ENCODE results near the gene EPHB1.

EPHB1 gene

DNA sequence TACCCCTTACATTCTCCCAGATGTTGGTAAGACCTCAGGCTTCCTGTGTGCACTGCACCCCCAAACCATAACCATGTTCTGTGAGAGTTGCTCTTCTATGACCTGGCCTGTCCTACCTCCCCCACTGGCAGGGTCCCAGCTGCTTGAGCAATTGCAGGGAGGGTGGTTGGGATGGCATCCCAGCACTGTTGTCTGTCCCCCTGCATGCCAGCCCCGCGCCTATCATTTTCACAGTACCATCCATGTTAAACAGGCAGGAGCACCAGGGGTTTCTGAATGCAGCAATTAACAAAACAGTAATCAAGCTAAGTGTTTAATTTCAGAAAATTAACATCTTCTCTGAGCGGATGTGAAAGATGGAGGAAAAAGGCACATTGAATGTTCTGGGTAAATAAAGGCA lies 345.5 kb downstream of the EPHB1 start:
- DNase-seq, result no peak

DNA sequence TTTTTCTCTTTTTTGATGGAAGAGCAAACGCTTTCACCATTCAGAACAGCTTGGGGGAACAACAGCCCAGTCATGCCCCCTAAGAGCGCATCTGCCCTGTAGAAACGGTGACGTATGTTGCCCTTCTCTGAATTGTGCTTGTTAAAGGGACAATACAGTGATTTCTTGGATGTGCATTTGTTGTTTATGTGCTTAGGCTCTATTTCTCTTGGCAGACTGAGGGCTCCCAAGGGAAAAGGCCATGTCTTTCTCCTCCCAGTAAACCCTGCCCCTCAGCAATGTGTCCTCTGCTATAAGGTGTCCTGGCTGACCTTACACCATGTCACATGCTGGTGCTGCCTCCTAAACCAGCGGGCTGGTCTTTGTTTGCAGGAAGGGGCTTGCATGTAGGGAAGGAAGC lies 346.1 kb downstream of the EPHB1 start:
- DNase-seq, result no peak

DNA sequence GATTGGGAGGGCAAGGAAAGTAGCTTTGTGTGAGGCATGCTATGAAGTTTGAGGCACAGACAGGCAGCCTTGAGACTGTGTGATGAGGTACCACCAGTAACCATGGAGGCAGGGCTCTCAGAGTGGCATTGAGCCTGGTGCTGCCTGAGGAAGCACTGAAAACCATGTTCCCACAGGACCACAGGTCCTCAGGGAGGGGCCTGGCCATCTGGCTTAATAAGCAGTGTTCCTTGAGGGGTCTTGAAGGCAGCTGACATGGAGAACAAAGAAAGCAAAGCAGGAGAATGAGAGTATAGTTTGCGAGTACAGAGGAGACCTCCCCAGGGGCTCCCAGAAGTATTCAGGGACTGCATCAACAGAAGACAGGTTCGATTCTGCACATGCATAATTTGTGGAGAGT lies 346.6 kb downstream of the EPHB1 start:
- no peak for DNase-seq

DNA sequence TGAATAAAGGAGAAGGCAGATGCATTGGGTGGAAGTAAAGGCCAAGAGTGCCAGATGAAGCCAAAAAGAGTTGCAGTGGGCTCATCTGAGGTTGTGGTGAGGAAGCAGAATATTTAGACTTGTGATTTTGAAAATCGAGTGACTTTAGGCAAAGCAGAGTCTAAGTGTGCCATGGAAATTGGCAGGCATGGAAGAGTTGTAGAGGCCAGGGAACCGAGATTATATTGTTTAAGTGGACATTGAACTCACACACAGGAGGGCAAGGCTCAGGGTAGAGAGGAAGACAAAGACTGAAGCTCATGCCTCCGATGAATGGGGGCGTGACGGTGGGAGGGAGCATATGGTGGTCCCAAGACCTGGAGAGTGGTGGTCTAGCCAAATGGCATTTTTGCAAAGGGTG lies 347.5 kb downstream of the EPHB1 start:
- no peak for DNase-seq

DNA sequence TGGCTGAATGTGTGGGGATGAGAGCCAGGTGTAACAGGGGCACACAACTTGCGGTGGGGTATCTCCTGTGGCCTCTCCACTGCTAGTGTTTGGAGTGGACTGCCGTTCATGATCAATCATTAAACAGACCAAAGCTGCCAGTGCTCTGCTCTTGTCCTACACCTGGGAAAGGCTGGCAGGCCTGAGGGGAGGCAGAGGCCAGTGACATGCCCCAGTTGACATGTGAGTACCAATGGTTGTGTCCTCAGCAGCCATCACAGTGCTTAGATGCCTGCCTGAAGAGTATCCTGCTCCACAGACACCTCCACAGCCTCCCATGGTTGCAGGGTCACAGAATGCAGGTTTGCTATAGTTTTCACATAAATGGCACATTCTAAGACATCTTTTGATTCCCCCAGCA lies 348.4 kb downstream of the EPHB1 start:
- DNase-seq, result no peak

DNA sequence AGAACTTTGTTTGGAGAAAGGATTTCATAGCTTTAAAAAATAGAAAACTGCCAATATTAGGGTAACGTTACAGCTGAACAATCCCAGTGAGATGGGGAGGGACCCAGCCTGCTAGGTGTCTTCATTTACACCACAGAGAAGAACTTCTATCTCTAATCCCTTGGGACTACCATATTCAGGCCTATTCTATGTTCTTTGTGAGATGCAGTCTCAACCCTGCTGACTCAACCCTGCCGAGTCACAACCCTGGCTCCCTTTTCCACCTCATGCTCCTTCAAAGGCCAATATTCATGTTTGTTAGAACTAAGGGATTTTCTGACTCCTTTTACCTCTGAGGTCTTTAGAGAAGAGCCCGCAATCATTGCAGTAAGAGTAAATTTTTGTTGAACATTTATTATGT lies 350.5 kb downstream of the EPHB1 start:
- no peak for DNase-seq

DNA sequence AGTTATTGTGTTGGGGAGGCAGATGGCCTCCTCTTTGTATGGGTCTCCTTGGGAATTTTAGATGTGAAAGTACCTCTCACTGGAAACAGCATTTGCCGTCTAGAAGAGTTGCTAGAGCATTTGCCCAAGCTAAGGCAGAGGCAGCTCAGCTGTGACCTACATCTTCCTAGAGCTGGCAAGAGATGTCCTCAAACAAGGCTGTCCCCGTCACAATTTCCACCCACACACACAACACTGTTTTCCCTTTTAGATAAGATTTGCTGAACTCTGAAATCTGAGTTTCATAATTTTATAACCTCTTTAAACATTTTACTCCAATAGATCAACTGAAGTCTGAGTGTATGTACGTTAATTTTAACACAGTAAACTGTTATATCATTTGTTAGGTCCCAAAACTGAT lies 352.6 kb downstream of the EPHB1 start:
- DNase-seq, result no peak

DNA sequence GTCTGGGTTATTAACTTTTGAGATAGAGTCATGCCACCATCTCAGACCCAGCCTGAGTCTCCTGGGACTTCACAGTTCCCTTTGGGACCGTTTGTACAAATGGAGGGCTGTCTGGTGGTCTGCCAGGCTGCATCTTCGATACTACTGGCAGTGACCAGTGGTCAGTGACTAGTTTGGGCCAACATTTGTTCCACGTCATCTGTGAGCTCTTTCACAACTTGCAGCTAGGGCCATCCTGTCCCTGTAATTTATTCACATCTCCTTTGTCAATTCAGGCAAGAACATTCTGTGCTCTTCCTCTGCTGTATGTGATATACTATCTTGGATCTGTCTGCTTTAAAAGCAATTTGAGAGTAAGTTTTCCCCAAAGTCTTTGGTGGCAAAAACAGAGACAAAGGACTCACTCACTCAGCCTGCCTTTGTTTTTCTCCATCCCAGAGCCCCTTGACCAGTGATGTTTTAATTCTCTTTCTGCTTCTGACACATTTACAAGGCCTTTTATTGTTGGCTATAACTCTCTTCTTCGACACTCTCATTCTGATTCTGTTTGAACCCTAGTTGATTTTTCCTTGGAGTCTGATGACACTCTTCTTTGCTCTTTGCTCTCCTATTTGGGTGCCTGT lies 353.4 kb downstream of the EPHB1 start:
- no peak for DNase-seq

DNA sequence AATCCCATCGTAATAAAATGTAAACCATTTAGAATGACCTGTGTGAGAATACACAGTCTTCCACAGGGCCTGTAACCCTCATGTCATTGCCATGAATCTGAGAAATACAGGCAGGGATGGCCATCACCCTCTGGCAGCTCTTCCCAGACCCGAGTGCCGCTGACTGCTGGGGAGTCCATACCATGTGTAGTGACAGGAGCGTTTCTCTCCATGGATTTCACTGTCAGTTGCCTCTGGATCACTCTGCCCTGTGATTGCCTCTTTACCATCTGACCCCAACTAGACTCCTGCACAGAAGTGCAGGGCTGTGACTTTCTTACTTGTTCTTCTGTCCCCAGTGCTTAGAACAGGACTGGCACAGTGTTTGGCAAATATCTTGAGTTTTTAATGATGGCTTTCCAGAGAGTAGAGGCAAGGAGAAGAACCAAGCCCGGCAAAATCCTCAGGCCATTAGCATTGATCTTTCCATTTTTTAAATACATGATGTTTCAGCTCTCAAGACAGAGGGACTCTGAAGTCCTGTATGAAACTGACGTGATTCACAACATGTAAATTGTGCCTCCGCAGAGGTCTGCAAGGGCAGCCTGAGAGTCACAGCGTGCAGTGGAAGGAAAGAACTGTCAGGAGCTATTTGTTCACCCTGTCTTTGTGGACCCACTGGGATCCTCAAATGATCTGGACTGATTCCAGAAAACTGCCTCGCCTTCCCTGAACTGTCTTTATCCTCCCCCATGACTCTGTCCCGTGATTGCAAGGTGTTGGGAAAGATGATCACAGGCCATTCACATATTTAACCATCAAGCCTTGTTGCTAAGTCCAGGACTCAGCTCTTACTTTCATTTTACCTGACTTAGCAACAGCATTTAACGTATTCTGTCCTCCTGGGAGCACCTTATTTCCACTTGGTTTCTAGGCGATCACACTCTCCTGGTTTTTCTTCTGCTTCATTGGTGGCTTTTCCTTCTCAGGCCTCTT lies 354.9 kb downstream of the EPHB1 start:
- no peak for DNase-seq

DNA sequence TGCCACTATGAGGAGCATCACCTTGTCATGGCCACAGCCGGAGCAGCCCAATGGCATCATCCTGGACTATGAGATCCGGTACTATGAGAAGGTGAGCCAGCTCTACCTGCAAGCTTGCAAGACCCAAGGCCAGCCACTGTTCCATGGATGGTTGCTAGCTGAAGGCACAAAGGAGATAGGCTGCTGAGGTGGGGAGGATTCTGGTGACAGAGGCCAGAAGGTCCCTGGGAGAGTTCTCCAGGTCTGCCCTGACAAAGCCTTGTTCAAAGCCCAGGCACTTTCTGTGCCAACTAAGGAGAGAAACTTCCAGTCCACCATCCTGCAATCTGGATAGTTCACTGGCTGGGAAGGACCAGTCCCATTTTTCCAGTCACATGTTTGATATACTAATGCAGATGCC lies 359.1 kb downstream of the EPHB1 start:
- DNase-seq, result no peak

DNA sequence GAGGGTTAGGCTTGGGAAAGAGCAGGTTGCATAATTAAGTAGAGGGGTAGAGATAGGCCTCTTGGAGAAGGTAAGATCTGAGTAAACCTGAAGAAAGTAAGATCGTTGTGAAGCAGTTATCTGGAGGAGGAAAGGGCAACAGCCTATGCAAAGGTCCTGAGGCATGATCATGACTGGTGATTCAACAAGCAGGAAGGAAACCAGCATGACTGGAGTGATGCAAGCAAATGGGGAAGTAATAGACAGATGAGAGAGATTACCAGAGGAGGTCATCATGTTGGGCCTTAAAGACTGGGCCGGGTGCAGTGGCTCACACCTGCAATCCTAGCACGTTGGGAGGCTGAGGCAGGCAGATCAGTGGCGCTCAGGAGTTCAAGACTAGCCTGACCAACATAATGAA lies 360.2 kb downstream of the EPHB1 start:
- DNase-seq, result peak; percentile 17 to 31 (median 25)

DNA sequence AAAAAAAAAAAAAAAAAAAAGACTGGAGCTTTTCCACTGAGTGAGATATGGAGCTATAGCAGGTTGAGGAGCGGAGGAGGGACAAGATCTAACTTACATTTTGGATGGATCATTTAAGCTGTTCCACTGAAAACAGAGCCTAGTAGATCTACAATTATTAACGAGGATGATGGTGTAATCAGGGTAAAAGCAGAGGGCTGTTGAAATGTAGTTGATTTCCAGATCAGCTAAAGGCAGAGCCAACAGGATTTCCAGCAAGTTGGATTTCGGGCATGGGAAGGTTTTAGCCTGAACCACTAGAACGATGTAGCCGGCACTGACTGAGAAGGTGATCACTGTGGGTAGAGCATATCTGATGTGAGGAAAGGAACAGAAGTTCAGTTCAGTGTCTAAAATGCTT lies 360.7 kb downstream of the EPHB1 start:
- no peak for DNase-seq

DNA sequence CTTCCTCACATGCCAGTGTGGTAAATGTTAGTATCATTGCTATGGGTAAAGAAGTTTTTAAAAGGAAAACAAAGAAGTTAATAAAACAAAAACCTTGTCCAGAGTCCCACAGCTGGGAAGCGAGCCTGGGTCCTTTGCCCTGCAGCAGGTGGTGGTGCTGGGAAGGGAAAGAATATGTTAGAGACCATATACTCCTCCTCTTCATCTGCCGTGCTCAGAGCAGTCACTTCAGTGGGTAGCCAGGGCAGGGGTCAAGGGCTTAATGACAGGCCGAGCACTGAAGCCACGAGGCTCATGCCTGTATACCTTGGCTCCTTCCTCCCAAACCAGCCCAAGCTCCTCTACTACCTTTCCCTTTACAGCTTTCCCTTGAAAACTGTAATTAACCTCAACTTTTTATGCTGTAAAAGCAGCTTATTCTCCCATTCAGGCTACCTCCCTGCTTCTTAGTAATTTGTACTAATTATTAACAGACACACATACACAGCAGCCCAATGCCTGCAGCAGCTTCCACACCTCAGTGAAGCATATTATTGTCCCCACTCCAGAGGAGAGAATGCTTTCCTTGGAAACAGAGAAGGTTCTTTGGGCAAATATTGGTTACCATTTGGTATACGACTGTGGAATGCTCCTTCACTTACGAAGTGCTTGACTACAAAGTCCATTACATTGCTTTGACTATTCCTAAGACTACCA lies 362.1 kb downstream of the EPHB1 start:
- no peak for DNase-seq

DNA sequence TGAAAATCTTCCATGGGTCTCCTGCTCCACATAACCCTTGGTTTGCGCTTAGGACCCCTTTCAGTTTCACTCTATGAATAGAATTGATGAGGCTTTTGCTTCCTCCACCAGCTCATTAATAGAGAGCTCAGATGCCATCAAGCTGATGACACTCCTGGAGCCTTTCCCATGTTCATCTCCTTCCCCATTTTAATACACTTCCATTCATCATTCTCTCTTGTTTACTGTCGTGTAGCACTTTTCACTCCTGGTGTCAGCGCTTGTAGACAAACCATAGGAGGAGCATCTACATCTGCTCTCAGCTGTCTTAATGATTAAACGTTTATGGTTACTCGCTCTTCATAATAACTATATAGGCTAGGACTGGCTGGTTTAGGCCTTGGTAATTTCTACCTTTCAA lies 363.5 kb downstream of the EPHB1 start:
- DNase-seq, result no peak

DNA sequence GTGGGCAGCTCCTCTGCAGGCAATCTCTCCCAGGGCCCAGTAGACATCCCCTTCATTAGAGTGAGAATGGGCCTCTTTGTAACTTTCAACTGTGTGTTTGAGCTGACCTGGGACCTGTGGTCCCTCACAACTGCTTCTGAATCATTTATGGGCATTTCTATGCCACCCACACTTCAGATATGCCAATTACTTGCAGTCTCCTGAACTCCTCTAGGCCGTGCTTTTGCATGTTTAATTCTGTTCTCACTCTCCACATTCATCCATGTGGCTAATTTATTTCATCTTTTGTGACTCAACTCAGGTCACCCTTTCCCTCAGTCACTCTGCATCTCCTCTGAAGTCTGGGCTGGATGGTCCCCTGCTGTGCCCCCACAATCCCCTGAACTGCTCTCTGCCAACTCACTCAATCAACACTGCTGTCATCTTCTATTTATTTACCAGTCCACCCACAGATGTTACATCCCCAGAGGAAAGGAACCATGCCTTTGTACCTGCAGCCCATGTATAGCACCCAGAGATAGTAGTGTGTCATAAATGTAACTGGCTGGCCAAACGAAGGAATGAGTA lies 364.7 kb downstream of the EPHB1 start:
- no peak for DNase-seq

DNA sequence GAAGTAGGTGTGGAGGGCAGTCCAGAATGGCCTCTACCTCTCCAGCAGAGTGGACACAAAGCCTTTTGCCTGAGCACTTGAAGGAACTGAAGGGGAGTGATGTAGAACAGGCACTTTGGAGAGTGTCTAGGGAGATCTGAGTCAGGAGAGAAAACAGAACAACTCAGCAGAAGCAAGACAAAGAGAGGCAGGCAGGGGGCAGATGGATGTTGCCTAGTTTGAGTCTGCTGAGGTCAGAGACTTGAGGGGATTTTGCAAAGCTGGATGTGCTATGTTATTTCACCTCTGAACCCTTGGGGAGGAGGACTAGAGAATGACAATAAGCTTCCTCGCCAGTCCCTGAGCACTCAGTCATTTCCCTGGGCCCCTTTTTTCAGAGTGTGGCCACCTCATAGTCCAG lies 366.4 kb downstream of the EPHB1 start:
- DNase-seq, result no peak

DNA sequence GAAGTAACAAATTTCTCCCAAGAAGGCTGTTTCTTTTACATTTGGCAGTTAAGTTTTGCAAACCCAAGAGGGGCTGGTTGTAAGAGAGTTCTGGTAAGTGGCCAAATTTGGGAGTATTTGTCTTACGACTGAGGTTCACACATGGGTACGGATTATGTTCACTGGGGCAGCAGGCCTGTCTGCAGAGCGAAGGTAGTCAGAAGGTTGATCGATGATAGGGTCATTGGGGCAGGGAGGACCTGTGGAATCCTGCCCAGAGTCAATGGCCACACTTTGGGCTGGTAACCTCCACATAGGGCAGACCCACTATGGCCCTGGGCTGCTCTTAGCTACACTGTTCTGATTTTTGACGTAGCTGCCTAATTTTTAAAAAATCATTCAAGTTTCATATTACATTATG lies 368.6 kb downstream of the EPHB1 start:
- no peak for DNase-seq

DNA sequence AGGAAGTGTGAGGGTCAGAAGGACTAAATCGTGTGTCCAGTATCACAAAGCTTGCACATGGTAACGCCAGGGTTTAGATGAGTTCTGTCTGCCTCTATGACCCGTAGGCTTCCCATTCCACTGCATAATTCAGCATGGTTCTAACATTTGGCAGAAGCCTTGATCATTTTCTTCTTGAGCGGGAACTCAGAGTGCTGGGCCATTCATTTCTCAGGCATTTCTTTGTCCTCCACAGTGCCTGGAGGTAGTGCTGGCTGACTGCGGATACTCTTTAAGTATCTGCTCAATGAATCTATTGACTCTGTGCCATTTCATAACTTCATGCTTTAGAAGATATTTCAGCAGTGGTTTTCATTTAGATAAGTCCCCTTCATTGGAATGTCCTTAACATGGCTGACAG lies 370.2 kb downstream of the EPHB1 start:
- no peak for DNase-seq

DNA sequence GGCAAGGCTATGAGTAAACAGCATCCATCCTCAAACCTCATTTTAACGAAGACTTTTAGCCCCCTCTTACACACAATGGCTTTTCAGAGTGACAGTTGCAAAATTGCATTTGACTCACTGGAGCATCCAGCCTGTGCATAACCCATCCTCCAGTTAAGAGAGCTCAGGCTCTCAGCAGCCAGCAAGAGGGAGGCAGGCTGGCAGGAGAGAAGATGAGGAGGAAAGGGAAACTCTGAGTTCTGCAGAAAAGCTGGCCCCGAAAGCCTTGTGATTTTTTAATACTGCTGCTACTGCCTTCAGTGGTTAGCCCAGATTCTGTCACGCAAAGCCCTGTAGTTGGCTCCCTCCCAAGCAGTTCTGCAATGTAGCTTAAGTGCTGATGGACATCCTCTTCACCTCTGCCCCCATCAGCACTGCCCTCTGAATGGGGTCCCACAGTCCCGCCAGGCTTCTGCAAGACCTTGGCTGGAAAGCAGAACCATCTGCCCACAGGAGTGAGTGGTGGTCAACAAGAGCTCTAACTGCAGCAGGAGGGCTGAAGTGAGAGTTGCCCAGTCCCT lies 371.3 kb downstream of the EPHB1 start:
- no peak for DNase-seq

DNA sequence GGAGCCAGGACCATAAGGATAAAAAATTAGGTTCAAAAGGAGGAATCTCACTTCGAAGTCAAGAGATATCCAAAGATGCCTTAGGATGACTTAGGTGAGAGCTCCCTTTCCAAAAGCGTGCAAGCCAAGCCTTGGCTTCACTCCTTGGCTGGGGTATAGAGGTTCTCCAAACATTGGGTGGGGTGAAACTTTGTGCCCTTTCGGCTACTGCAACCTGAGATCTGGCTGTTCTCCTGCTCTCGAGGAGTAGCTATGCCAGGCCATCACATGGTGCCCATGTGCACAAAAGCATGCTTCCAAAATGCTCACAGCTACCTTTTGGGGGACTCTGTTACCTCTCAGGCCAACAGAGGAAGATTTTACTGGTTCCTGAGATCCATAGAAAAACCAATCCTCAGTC lies 373.8 kb downstream of the EPHB1 start:
- no peak for DNase-seq

DNA sequence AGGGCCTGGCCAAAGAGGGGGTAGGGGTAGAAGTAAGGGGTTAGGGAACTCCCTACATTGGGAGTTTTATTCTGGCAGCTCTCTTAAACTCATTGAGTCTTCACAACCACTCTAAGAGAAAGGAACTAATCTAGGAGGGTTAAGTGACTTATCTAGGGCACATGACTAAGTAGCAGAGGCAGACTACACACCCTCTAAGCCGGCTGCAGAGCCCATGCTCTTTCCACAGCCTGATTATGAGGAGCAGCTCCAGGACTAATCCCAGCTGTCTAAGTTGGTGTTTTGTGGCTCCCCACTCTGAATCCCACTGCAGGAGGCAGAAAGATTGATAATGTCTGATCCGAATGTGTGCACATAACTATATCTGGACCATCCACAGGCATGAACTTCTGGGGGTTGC lies 374.6 kb downstream of the EPHB1 start:
- no peak for DNase-seq

DNA sequence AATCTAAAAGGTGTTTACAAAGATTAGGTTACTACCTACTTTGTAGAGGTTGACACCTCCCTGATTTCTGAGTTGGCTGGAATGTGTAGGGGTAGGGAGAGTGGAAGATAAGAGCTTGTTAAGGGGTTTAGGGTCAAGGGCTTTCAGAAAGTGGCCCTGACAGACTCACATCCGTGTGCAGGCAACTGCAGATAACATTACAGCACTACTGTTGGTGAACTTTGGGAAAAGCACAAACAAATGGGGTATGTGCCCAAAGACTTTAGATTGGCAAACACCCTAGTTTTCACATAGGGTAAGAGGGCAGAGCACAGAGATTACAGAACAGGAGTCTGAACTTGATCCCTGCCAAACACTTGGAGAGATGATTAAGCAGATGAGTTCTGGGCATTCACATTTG lies 375.7 kb downstream of the EPHB1 start:
- no peak for DNase-seq

DNA sequence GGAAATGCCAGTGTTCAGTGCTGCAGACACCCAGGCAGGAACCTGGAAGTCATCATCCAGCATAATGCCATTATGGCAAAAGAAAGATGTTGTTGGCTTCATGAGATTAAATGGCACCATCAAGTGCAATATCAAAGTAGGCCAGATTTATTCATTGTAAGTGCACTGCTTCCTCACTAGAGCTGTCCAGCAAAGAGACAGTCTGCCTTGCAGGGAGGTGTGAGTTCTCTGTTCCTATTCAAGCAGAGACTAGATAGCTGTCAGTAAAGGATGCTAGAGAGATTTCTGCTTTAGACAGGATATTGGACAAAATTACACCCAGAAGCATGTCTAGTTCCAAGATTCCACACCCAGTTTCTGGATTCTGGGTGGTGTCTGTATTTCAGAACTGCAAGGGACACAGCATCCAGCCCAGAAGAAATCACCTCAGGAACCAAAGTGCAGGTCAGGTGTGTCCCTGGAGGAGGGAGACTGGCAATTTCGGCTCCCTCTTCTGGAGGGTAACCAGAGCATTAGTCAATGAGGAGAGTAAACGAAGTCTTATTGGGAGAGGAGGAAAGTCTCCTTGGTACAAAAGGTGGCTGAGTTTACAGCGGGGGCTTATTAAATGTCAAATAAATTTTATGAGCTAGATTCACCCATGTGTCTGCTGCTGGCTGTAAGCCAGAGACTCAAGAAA lies 377.3 kb downstream of the EPHB1 start:
- DNase-seq, result no peak
